H1 (cell line): ENCODE results near the gene EVI5. TPM values are rescaled to one million over a fixed set of nuclear protein-coding genes. Genes with fewer than 3 reads are reported as not detected.

Experiments used
- CTCF ChIA-PET: fragments of 300-600 bp; sonication (Branson Sonifier 250); formaldehyde crosslinking; loops from one replicate; lab custom pipeline; 2021; ENCODE audit not compliant: partially characterized antibody; lab: Charles Lee
- POLR2A ChIA-PET: fragments of 300-600 bp; sonication (Branson Sonifier 250); formaldehyde crosslinking; loops from one replicate; lab custom pipeline; 2021; ENCODE audit warnings: inconsistent platforms; ENCODE audit not compliant: partially characterized antibody; lab: Charles Lee
- DNase-seq, 2 experiments: peaks; one replicate each; pipeline versions ENCODE4 v3.0.0 to v3.0.0-alpha.2; 2010 to 2022; ENCODE audit warnings: low spot score in 2 of 2, low read depth in 1 of 2, mixed read lengths in 1 of 2
- FAIRE-seq: peaks from 2 replicates; lab custom pipeline; 2011; peaks lifted over from hg19 to GRCh38; lab: Jason Lieb, UNC
- H2AFZ ChIP-seq: 2 replicates; pipeline ENCODE4 v1.8.1; 2012; ENCODE audit warnings: low read length, inconsistent platforms
- H2AK5ac ChIP-seq: 2 replicates; pipeline ENCODE4 v1.6.1; 2013; ENCODE audit warnings: low read depth, low read length
- H2BK120ac ChIP-seq: replicated peaks from 2 replicates; pipeline ENCODE3; 2013; ENCODE audit warnings: low read depth, low read length, inconsistent platforms
- H2BK12ac ChIP-seq: 2 replicates; pipeline ENCODE4 v1.6.1; 2013; ENCODE audit warnings: low read depth, low read length
- H2BK15ac ChIP-seq: 2 replicates; pipeline ENCODE4 v1.6.1; 2013; ENCODE audit warnings: low read length
- H2BK20ac ChIP-seq: 2 replicates; pipeline ENCODE4 v1.6.1; 2013; ENCODE audit warnings: low read length
- H2BK5ac ChIP-seq: 2 replicates; pipeline ENCODE4 v1.6.1; 2013; ENCODE audit warnings: low read depth, low read length
- H3K14ac ChIP-seq: 2 replicates; pipeline ENCODE4 v1.6.1; 2013; ENCODE audit warnings: inconsistent platforms; ENCODE audit not compliant: insufficient read length
- H3K18ac ChIP-seq: 2 replicates; pipeline ENCODE4 v1.6.1; 2013; ENCODE audit warnings: low read length; ENCODE audit errors: extremely low read depth
- H3K23ac ChIP-seq: 2 replicates; pipeline ENCODE4 v1.6.1; 2013; ENCODE audit warnings: inconsistent platforms; ENCODE audit not compliant: insufficient read length
- H3K23me2 ChIP-seq: 2 replicates; pipeline ENCODE4 v1.6.1; 2013; ENCODE audit warnings: low read depth, low read length
- H3K27ac ChIP-seq: 2 replicates; pipeline ENCODE4 v1.6.1; 2011; ENCODE audit warnings: low read depth, low read length, inconsistent platforms
- H3K27me3 ChIP-seq, 4 experiments: replicated peaks in 1 of 4; 1 replicate in 1 of 4; 2 replicates in 3 of 4; pipeline versions ENCODE4 v1.6.1 to v1.8.1; 2011 to 2013; ENCODE audit warnings: low read length in 3 of 4, mild to moderate bottlenecking in 3 of 4, inconsistent platforms in 2 of 4, mixed read lengths in 2 of 4, moderate library complexity in 1 of 4; ENCODE audit not compliant: control insufficient read depth in 3 of 4, insufficient read depth in 3 of 4; ENCODE audit errors: extremely low read depth in 1 of 4
- H3K36me3 ChIP-seq, 4 experiments: 2 replicates each; pipeline versions ENCODE4 v1.6.1 to v1.8.1; 2011 to 2013; ENCODE audit warnings: mild to moderate bottlenecking in 4 of 4, low read length in 3 of 4, moderate library complexity in 2 of 4, control low read depth in 1 of 4, inconsistent platforms in 1 of 4; ENCODE audit not compliant: insufficient read depth in 4 of 4, control insufficient read depth in 2 of 4
- H3K4ac ChIP-seq: replicated peaks from 2 replicates; pipeline ENCODE3; 2013; ENCODE audit warnings: low read length, low read depth, mixed read lengths, inconsistent platforms; ENCODE audit not compliant: insufficient read length
- H3K4me1 ChIP-seq, 4 experiments: replicated peaks in 1 of 4; 1 replicate in 1 of 4; 2 replicates in 3 of 4; pipeline versions ENCODE4 v1.6.1 to v1.8.1; 2011 to 2013; ENCODE audit warnings: low read length in 3 of 4, inconsistent platforms in 2 of 4, mixed read lengths in 1 of 4; ENCODE audit not compliant: insufficient read depth in 4 of 4, control insufficient read depth in 3 of 4
- H3K4me2 ChIP-seq, 2 experiments: 2 replicates each; pipeline versions ENCODE4 v1.6.1 to v1.8.1; 2011 to 2013; ENCODE audit warnings: low read depth in 2 of 2, low read length in 2 of 2, control low read depth in 1 of 2, inconsistent platforms in 1 of 2, mild to moderate bottlenecking in 1 of 2; ENCODE audit not compliant: insufficient read depth in 1 of 2
- H3K4me3 ChIP-seq, 4 experiments: fragments of 200-600, 300-600 bp in 1 of 4; sonication (generic), shearing (Covaris generic), sonication (Bioruptor Twin) in 1 of 4; 2 replicates each; pipeline versions ENCODE4 v1.5.1 to v1.8.1; 2011 to 2016; ENCODE audit warnings: low read length in 4 of 4, low read depth in 3 of 4, control low read depth in 2 of 4, inconsistent platforms in 2 of 4, mild to moderate bottlenecking in 2 of 4, mixed read lengths in 1 of 4, moderate library complexity in 1 of 4; ENCODE audit not compliant: insufficient read depth in 2 of 4; ENCODE audit errors: extremely low read depth in 1 of 4
- H3K56ac ChIP-seq: replicated peaks from 2 replicates; pipeline ENCODE3; 2013; ENCODE audit warnings: low read depth, mild to moderate bottlenecking, mixed read lengths, low read length, inconsistent platforms; ENCODE audit not compliant: insufficient read length
- H3K79me1 ChIP-seq: 2 replicates; pipeline ENCODE4 v1.6.1; 2013; ENCODE audit warnings: low read depth, low read length, control low read depth
- H3K79me2 ChIP-seq, 2 experiments: 2 replicates each; pipeline versions ENCODE4 v1.6.1 to v1.8.1; 2012 to 2013; ENCODE audit warnings: low read length in 2 of 2, mild to moderate bottlenecking in 2 of 2, inconsistent platforms in 1 of 2; ENCODE audit not compliant: insufficient read depth in 2 of 2, control insufficient read depth in 1 of 2
- H3K9ac ChIP-seq, 4 experiments: replicated peaks in 1 of 4; 1 replicate in 1 of 4; 2 replicates in 3 of 4; pipeline versions ENCODE4 v1.6.1 to v1.8.1; 2011 to 2013; ENCODE audit warnings: low read depth in 3 of 4, low read length in 3 of 4, control low read depth in 2 of 4, mild to moderate bottlenecking in 2 of 4, moderate library complexity in 2 of 4, inconsistent platforms in 1 of 4; ENCODE audit errors: extremely low read depth in 1 of 4
- H3K9me3 ChIP-seq, 2 experiments: 2 replicates each; pipeline versions ENCODE4 v1.6.1 to v1.8.1; 2012 to 2013; ENCODE audit warnings: mild to moderate bottlenecking in 2 of 2, moderate library complexity in 2 of 2, control low read depth in 1 of 2, inconsistent platforms in 1 of 2, low read depth in 1 of 2, low read length in 1 of 2, mixed read lengths in 1 of 2; ENCODE audit not compliant: insufficient read depth in 2 of 2
- H4K20me1 ChIP-seq, 2 experiments: replicated peaks in 1 of 2; 2 replicates each; pipeline versions ENCODE3 to v1.8.1; 2011 to 2013; ENCODE audit warnings: inconsistent platforms in 2 of 2, low read length in 2 of 2, mild to moderate bottlenecking in 1 of 2; ENCODE audit not compliant: insufficient read depth in 2 of 2, control insufficient read depth in 1 of 2
- H4K5ac ChIP-seq: 2 replicates; pipeline ENCODE4 v1.6.1; 2013; ENCODE audit warnings: low read length, low read depth, mixed read lengths, inconsistent platforms; ENCODE audit not compliant: insufficient read length
- H4K8ac ChIP-seq: 2 replicates; pipeline ENCODE4 v1.8.0; 2013; ENCODE audit warnings: mild to moderate bottlenecking, moderate library complexity, low read length, inconsistent platforms; ENCODE audit not compliant: insufficient read depth; ENCODE audit errors: extremely low read depth
- H4K91ac ChIP-seq: replicated peaks from 2 replicates; pipeline ENCODE3; 2013; ENCODE audit warnings: low read length, mixed read lengths, inconsistent platforms; ENCODE audit not compliant: insufficient read length
- CBX8 ChIP-seq: fragments of 300-800, 300-1000 bp; sonication (generic); IDR thresholded peaks from 2 replicates; pipeline ENCODE4 v1.7.1; 2016; ENCODE audit warnings: low read depth, low read length, borderline replicate concordance
- CEBPB ChIP-seq: IDR thresholded peaks from 2 replicates; pipeline ENCODE4 v1.6.1; 2012; ENCODE audit warnings: low read depth, low read length
- CHD2 ChIP-seq: IDR thresholded peaks from 2 replicates; pipeline ENCODE4 v1.6.1; 2012; ENCODE audit warnings: low read length, improper control_type of control experiment
- GABPA ChIP-seq: IDR thresholded peaks from 2 replicates; pipeline ENCODE4 v1.6.1; 2011; ENCODE audit warnings: mild to moderate bottlenecking, low read length, moderate library complexity, borderline replicate concordance; ENCODE audit not compliant: insufficient read depth
- KDM5A ChIP-seq: fragments of 200-600 bp; IDR thresholded peaks from 2 replicates; pipeline ENCODE4 v1.7.1; 2012; ENCODE audit warnings: mild to moderate bottlenecking, low read length, inconsistent platforms, mixed read lengths
- POLR2A ChIP-seq, 2 experiments: IDR thresholded peaks; 1 replicate in 1 of 2; 2 replicates in 1 of 2; pipeline ENCODE4 v1.6.1; 2011; ENCODE audit warnings: low read depth in 2 of 2, low read length in 2 of 2, mild to moderate bottlenecking in 2 of 2; ENCODE audit errors: control extremely low read depth in 1 of 2
- POLR2AphosphoS5 ChIP-seq: IDR thresholded peaks from 2 replicates; pipeline ENCODE4 v1.6.1; 2011; ENCODE audit warnings: low read depth, low read length
- RAD21 ChIP-seq, 2 experiments: IDR thresholded peaks in 1 of 2; conservative IDR thresholded peaks in 1 of 2; 2 replicates each; pipeline ENCODE4 v1.6.1; 2011; ENCODE audit warnings: low read depth in 2 of 2, low read length in 2 of 2, improper control_type of control experiment in 1 of 2, inconsistent platforms in 1 of 2, mild to moderate bottlenecking in 1 of 2, moderate library complexity in 1 of 2
- RBBP5 ChIP-seq: IDR thresholded peaks from 2 replicates; pipeline ENCODE4 v1.7.1; 2012; ENCODE audit warnings: low read depth, mild to moderate bottlenecking, inconsistent platforms, low read length, moderate library complexity, borderline replicate concordance
- TAF1 ChIP-seq: IDR thresholded peaks from 2 replicates; pipeline ENCODE4 v1.6.1; 2011; ENCODE audit warnings: mild to moderate bottlenecking, low read depth, low read length
- TBP ChIP-seq: IDR thresholded peaks from 2 replicates; pipeline ENCODE4 v1.6.1; 2011; ENCODE audit warnings: low read depth, low read length, improper control_type of control experiment
- USF2 ChIP-seq: IDR thresholded peaks from 2 replicates; pipeline ENCODE4 v1.6.1; 2011; ENCODE audit warnings: low read length, improper control_type of control experiment
- WGBS, 2 experiments: shearing (Covaris generic) in 1 of 2; methylation state at CpG; one replicate each; pipeline versions ENCODE4 v1.1.6 to v1.1.7; 2013 to 2015; ENCODE audit warnings: low lambda C conversion rate in 2 of 2, mixed read lengths in 2 of 2, inconsistent platforms in 1 of 2, low coverage in 1 of 2, missing lambda C conversion rate in 1 of 2; ENCODE audit not compliant: insufficient replicate concordance in 2 of 2, insufficient coverage in 1 of 2, insufficient read length in 1 of 2; ENCODE audit errors: extremely low coverage in 1 of 2, missing lambda C conversion rate in 1 of 2; 5-methylcytosine and 5-hydroxymethylcytosine counted together
- polyA plus RNA-seq, 7 experiments: library from polyadenylated mRNA; depleted of rRNA in 3 of 7; stranded (reverse) in 5 of 7; unstranded in 2 of 7; fragments of >200 nt in 5 of 7; fragments of 200-250 nt in 2 of 7; gene quantifications; 1 replicate in 5 of 7; 2 replicates in 1 of 7; 4 replicates in 1 of 7; pipeline versions ENCODE4 v1.2.1 to v1.2.3, GENCODE V29; 2011 to 2013; ENCODE audit warnings: missing spikeins in 2 of 7, mixed read lengths in 2 of 7
- total RNA-seq: library from RNA; stranded (reverse); fragmentation: NEBNext Ultra II Directional; extraction: Animal tissue kit (Norgen Biotek cat#: 25700); gene quantifications from 2 replicates; pipeline ENCODE4 v1.2.1, GENCODE V29; 2021
- TF ChIP-seq, protein P1 (sequence below): IDR thresholded peaks from 2 replicates; pipeline ENCODE4 v1.6.1; 2012; ENCODE audit warnings: inconsistent platforms

The EVI5 gene
- total and polyA plus RNA-seq, 2 of the 8 experiments (the other 6 are each of a cell fraction or from before 2014, with no cell fraction given): 1.7 to 13.7 TPM

DNA sequence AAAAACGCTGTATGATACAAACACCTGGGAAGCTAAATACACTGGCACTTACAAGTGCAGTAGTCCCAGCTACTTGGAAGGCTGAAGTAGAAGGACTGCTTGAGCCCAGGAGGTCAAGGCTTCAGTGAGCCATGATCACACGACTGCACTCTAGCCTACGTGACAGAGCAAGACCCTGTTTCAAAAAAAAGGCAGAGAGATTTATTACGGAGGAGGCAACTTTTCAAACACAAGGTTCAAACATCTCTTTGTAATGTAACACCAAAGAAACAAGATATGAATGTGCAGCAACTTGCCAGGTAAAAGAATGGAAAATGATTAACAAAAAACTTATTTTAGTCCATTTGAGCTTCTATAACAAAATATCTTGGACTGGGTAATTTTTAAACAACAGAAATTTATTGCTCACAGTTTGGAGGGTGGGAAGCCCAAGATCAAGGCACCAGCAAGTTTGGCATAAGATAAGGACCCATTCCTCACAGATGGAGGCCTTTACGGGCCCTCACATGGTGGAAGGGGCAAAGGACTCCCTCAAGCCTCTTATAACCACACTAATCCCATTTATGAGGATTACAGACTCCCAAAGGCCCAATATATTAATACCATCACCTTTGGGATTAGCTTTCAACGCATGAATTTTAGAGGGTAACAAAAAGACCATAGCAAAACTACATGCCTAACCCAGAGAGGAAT is 73.3 kb downstream of the EVI5 start:
- H3K4me2 ChIP-seq: no peak overlapping the region
- peaks cover 0 to 2% (median 0%) of the 10 kb centered on the region in 4 experiments; a peak in 1 of 7 replicates for H3K4me1 ChIP-seq
- DNase-seq (no peak), FAIRE-seq (no peak)
- no peaks in the 10 kb centered on the region for H3K23me2 ChIP-seq
- H3K4me3 ChIP-seq: no peak overlapping the region
- no peaks in the 10 kb centered on the region for H4K20me1 ChIP-seq
- H3K79me2 ChIP-seq: no peaks in the 10 kb centered on the region
- H4K5ac ChIP-seq: no peak overlapping the region
- H3K18ac ChIP-seq: no peak overlapping the region
- no peak overlapping the region for H4K8ac ChIP-seq
- H2BK12ac ChIP-seq: no peak overlapping the region
- ChIA-PET POLR2A (no interaction called here), CTCF (interaction anchor here (0.6 to 1.9 kb wide), 2 partner anchors 11 to 1887 kb away, joined by 3 to 6 read pairs; no protein-coding TSS in a partner anchor)
- H3K9me3 ChIP-seq: no peaks in the 10 kb centered on the region
- H3K4ac ChIP-seq: no peak overlapping the region
- no peak overlapping the region for H2BK5ac ChIP-seq
- no peak overlapping the region for H2AK5ac ChIP-seq
- 85% methylated on average over 6 of the region's 6 CpGs; no CpG with 5 or more reads in 1 of the 2 experiments for WGBS, 2 experiments
- H3K9ac ChIP-seq: no peak overlapping the region
- no peak overlapping the region for H4K91ac ChIP-seq
- no peak overlapping the region for H3K27ac ChIP-seq
- no peak overlapping the region for H3K56ac ChIP-seq
- H3K36me3 ChIP-seq: no peaks in the 10 kb centered on the region
- H2AFZ ChIP-seq: no peak overlapping the region
- H2BK120ac ChIP-seq: no peak overlapping the region
- no peak overlapping the region for H2BK20ac ChIP-seq
- no peaks in the 10 kb centered on the region for H3K27me3 ChIP-seq
- no peak overlapping the region for H3K23ac ChIP-seq
- H3K14ac ChIP-seq: no peak overlapping the region
- no peak overlapping the region for H2BK15ac ChIP-seq
- no peaks in the 10 kb centered on the region for H3K79me1 ChIP-seq
- TF ChIP-seq TAF1: no peak
- TF ChIP-seq TBP: no peak
- TF ChIP-seq USF2: no peak
- no peak for TF ChIP-seq RAD21 (IDR thresholded peaks at IDR 0.05 in 1 of 2, conservative IDR thresholded peaks at IDR 0.05 in 1 of 2; ENCODE audit: low read depth in 2 of 2, low read length in 2 of 2)
- no peak for TF ChIP-seq POLR2AphosphoS5
- no peak for TF ChIP-seq CEBPB
- TF ChIP-seq, protein P1, sequence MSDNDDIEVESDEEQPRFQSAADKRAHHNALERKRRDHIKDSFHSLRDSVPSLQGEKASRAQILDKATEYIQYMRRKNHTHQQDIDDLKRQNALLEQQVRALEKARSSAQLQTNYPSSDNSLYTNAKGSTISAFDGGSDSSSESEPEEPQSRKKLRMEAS: no peak
- no peak for TF ChIP-seq CBX8
- TF ChIP-seq CHD2: no peak
- no peak for TF ChIP-seq RBBP5
- TF ChIP-seq KDM5A: no peak
- TF ChIP-seq GABPA: no peak
- TF ChIP-seq POLR2A (IDR thresholded peaks at IDR 0.05; ENCODE audit: control extremely low read depth in 1 of 2, low read depth in 2 of 2, low read length in 2 of 2): no peak
